IPS-20b (cell line): ENCODE data around the gene CTBS.
A peak's percentile ranks its signal among the peaks of the same experiment; 100 is the strongest.

ENCODE experiments used
- H3K27ac ChIP-seq: one replicate; pipeline ENCODE4 v1.5.1; 2013; ENCODE audit warnings: low read length
- H3K27me3 ChIP-seq: 2 replicates; pipeline ENCODE4 v1.6.1; 2013; ENCODE audit warnings: mild to moderate bottlenecking, low read length, inconsistent platforms; ENCODE audit not compliant: insufficient read depth
- H3K36me3 ChIP-seq: 2 replicates; pipeline ENCODE4 v1.6.1; 2013; ENCODE audit warnings: low read depth, mild to moderate bottlenecking, inconsistent platforms, low read length, moderate library complexity; ENCODE audit not compliant: insufficient read depth
- H3K4me1 ChIP-seq: 2 replicates; pipeline ENCODE4 v1.6.1; 2013; ENCODE audit warnings: mild to moderate bottlenecking, control low read depth, inconsistent platforms, low read length, moderate library complexity; ENCODE audit not compliant: insufficient read depth
- H3K4me3 ChIP-seq: 2 replicates; pipeline ENCODE4 v1.5.1; 2013; ENCODE audit warnings: mild to moderate bottlenecking, low read length, inconsistent platforms
- H3K9ac ChIP-seq: 2 replicates; pipeline ENCODE4 v1.6.1; 2013; ENCODE audit warnings: low read depth, mild to moderate bottlenecking, inconsistent platforms, low read length, moderate library complexity
- H3K9me3 ChIP-seq: 2 replicates; pipeline ENCODE4 v1.6.1; 2013; ENCODE audit warnings: mild to moderate bottlenecking, low read depth, low read length, inconsistent platforms; ENCODE audit not compliant: insufficient read depth

CTBS gene

GRCh38 chr1:84505493-84506001 lies 68.7 kb downstream of the CTBS start:
- H3K27me3 ChIP-seq = peaks cover 10% of the 10 kb centered on the region; the same call in 1 of the 2 replicates
- peak overlapping the region; percentile 98 for H3K4me3 ChIP-seq
- peak overlapping the region; percentile 39 for H3K27ac ChIP-seq
- H3K36me3 ChIP-seq = peaks cover 11% of the 10 kb centered on the region
- H3K9ac ChIP-seq = peak overlapping the region; percentile 94; the same call in 1 of the 2 replicates
- H3K4me1 ChIP-seq = peaks cover 17% of the 10 kb centered on the region
- H3K9me3 ChIP-seq = peaks cover 5% of the 10 kb centered on the region; the same call in 1 of the 2 replicates

GRCh38 chr1:84504580-84505492 lies 69.4 kb downstream of the CTBS start:
- peaks cover 20% of the 10 kb centered on the region for H3K4me1 ChIP-seq
- peak overlapping the region; percentile 98 for H3K4me3 ChIP-seq
- H3K36me3 ChIP-seq = peaks cover 18% of the 10 kb centered on the region
- H3K27me3 ChIP-seq = peaks cover 10% of the 10 kb centered on the region; the same call in 1 of the 2 replicates
- no peak overlapping the region for H3K27ac ChIP-seq
- peak overlapping the region; percentile 94; the same call in 1 of the 2 replicates for H3K9ac ChIP-seq
- peaks cover 5% of the 10 kb centered on the region; the same call in 1 of the 2 replicates for H3K9me3 ChIP-seq

GRCh38 chr1:84502927-84503326 lies 71.3 kb downstream of the CTBS start:
- no peak overlapping the region for H3K9ac ChIP-seq
- peaks cover 10% of the 10 kb centered on the region; the same call in 1 of the 2 replicates for H3K27me3 ChIP-seq
- no peaks in the 10 kb centered on the region for H3K9me3 ChIP-seq
- peaks cover 20% of the 10 kb centered on the region for H3K4me1 ChIP-seq
- H3K4me3 ChIP-seq = no peak overlapping the region
- H3K27ac ChIP-seq = no peak overlapping the region
- H3K36me3 ChIP-seq = peaks cover 37% of the 10 kb centered on the region
